ENCODE measurements around the gene USF1.

DNA sequence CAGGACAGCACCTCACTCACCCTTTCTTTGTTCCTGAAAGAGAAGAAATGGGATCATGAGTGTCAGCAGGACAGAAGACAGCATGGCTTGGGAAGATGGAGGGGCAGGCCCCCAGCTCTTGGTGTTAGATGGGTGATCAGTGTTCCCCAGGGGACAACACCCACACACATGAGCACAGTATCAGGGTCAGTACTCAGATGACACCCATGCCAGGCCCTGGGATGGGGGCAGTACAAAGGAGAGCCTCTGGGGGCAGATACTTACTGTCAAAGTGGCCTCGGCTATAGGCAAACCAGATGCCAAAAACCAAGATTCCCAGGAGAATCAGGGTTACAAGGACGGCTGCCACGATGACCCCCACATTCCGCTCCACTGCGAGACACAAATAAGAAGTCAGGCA is 46.4 kb downstream of the USF1 start:
- TF ChIP-seq, protein P1, sequence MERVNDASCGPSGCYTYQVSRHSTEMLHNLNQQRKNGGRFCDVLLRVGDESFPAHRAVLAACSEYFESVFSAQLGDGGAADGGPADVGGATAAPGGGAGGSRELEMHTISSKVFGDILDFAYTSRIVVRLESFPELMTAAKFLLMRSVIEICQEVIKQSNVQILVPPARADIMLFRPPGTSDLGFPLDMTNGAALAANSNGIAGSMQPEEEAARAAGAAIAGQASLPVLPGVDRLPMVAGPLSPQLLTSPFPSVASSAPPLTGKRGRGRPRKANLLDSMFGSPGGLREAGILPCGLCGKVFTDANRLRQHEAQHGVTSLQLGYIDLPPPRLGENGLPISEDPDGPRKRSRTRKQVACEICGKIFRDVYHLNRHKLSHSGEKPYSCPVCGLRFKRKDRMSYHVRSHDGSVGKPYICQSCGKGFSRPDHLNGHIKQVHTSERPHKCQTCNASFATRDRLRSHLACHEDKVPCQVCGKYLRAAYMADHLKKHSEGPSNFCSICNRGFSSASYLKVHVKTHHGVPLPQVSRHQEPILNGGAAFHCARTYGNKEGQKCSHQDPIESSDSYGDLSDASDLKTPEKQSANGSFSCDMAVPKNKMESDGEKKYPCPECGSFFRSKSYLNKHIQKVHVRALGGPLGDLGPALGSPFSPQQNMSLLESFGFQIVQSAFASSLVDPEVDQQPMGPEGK (CRISPR knock-in tag; IDR thresholded peaks at IDR 0.05; ENCODE audit: borderline replicate concordance), result no peak
- TF ChIP-seq ZC3H10 (CRISPR knock-in tag; IDR thresholded peaks at IDR 0.05) (no peak), ZFP3 (CRISPR knock-in tag; IDR thresholded peaks at IDR 0.05) (no peak), ARNTL (CRISPR knock-in tag; IDR thresholded peaks at IDR 0.05; ENCODE audit: borderline replicate concordance, low read depth) (no peak), ZFP30 (CRISPR knock-in tag; IDR thresholded peaks at IDR 0.05) (no peak), SNAI2 (CRISPR knock-in tag; IDR thresholded peaks at IDR 0.05) (no peak), CSDC2 (CRISPR knock-in tag; IDR thresholded peaks at IDR 0.05) (no peak)
- TF ChIP-seq, protein P2, sequence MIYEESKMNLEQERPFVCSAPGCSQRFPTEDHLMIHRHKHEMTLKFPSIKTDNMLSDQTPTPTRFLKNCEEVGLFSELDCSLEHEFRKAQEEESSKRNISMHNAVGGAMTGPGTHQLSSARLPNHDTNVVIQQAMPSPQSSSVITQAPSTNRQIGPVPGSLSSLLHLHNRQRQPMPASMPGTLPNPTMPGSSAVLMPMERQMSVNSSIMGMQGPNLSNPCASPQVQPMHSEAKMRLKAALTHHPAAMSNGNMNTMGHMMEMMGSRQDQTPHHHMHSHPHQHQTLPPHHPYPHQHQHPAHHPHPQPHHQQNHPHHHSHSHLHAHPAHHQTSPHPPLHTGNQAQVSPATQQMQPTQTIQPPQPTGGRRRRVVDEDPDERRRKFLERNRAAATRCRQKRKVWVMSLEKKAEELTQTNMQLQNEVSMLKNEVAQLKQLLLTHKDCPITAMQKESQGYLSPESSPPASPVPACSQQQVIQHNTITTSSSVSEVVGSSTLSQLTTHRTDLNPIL (CRISPR knock-in tag; IDR thresholded peaks at IDR 0.05; ENCODE audit: low read depth), result no peak
